CD14-positive monocyte (primary cell): ENCODE measurements around the gene ATP5F1B. TPM values are rescaled to one million over a fixed set of nuclear protein-coding genes. Genes with fewer than 3 reads are reported as not detected.

ENCODE experiments used
- DNase-seq, 3 donors: peaks; one replicate each; pipeline ENCODE4 v3.0.0-alpha.2; 2011 to 2022
- H2AFZ ChIP-seq: 2 replicates; pipeline ENCODE4 v1.6.0; 2012; ENCODE audit warnings: mild to moderate bottlenecking, low read depth, low read length, inconsistent platforms; ENCODE audit not compliant: insufficient read depth, poor library complexity, severe bottlenecking
- H3K27ac ChIP-seq, 2 donors: 1 replicate in 1 of 2; 2 replicates in 1 of 2; pipeline ENCODE4 v1.5.1; 2012 to 2013; ENCODE audit warnings: low read length in 2 of 2, control low read depth in 1 of 2, inconsistent platforms in 1 of 2, low read depth in 1 of 2, mild to moderate bottlenecking in 1 of 2
- H3K27me3 ChIP-seq, 2 donors: one replicate each; pipeline versions ENCODE4 v1.6.0 to v1.6.1; 2011 to 2013; ENCODE audit warnings: low read length in 2 of 2; ENCODE audit not compliant: control insufficient read depth in 2 of 2, insufficient read depth in 2 of 2
- H3K36me3 ChIP-seq, 2 donors: replicated peaks in 1 of 2; 1 replicate in 1 of 2; 2 replicates in 1 of 2; pipeline versions ENCODE4 v1.5.1 to v1.6.1; 2012 to 2013; ENCODE audit warnings: low read length in 2 of 2, control low read depth in 1 of 2, inconsistent platforms in 1 of 2, mild to moderate bottlenecking in 1 of 2; ENCODE audit not compliant: insufficient read depth in 2 of 2, control insufficient read depth in 1 of 2
- H3K4me1 ChIP-seq, 2 donors: 1 replicate in 1 of 2; 2 replicates in 1 of 2; pipeline versions ENCODE4 v1.5.1 to v1.6.1; 2012 to 2013; ENCODE audit warnings: low read length in 2 of 2, control low read depth in 1 of 2, inconsistent platforms in 1 of 2, mild to moderate bottlenecking in 1 of 2, moderate library complexity in 1 of 2; ENCODE audit not compliant: insufficient read depth in 2 of 2, control insufficient read depth in 1 of 2
- H3K4me2 ChIP-seq: replicated peaks from 2 replicates; pipeline ENCODE3; 2012; ENCODE audit warnings: low read length, moderate library complexity, mild to moderate bottlenecking; ENCODE audit not compliant: poor library complexity, severe bottlenecking; ENCODE audit errors: extremely low read depth
- H3K4me3 ChIP-seq, 3 experiments: fragments of 200-600 bp in 1 of 3; sonication (generic) in 1 of 3; replicated peaks in 1 of 3; 1 replicate in 2 of 3; 2 replicates in 1 of 3; pipeline ENCODE4 v1.5.1; 2011 to 2013; ENCODE audit warnings: low read length in 3 of 3, mild to moderate bottlenecking in 3 of 3, control low read depth in 2 of 3, low read depth in 2 of 3, inconsistent platforms in 1 of 3, moderate library complexity in 1 of 3
- H3K79me2 ChIP-seq: 2 replicates; pipeline ENCODE4 v1.6.0; 2012; ENCODE audit warnings: mild to moderate bottlenecking, control low read depth, inconsistent platforms, low read length, moderate library complexity; ENCODE audit not compliant: insufficient read depth
- H3K9ac ChIP-seq: 2 replicates; pipeline ENCODE4 v1.6.0; 2017; ENCODE audit warnings: low read length, mild to moderate bottlenecking; ENCODE audit not compliant: insufficient read depth, poor library complexity, severe bottlenecking
- H3K9me3 ChIP-seq, 2 donors: replicated peaks in 1 of 2; 1 replicate in 1 of 2; 2 replicates in 1 of 2; pipeline versions ENCODE4 v1.5.1 to v1.6.1; 2012 to 2013; ENCODE audit warnings: low read length in 2 of 2, control low read depth in 1 of 2; ENCODE audit not compliant: control insufficient read depth in 1 of 2, insufficient read depth in 1 of 2
- H4K20me1 ChIP-seq: 2 replicates; pipeline ENCODE4 v1.6.0; 2012; ENCODE audit warnings: mild to moderate bottlenecking, low read length, control low read depth, moderate library complexity; ENCODE audit not compliant: insufficient read depth
- H3K27ac Mint-ChIP-seq, 7 donors: one replicate each; pipeline ENCODE4 v1.8.0; 2020; ENCODE audit warnings: mild to moderate bottlenecking in 7 of 7, mixed read lengths in 7 of 7, moderate library complexity in 6 of 7, inconsistent platforms in 2 of 7
- H3K27me3 Mint-ChIP-seq, 3 donors: one replicate each; pipeline ENCODE4 v1.8.0; 2021 to 2022; ENCODE audit warnings: low read depth in 3 of 3, mild to moderate bottlenecking in 3 of 3, mixed read lengths in 3 of 3, moderate library complexity in 3 of 3, inconsistent platforms in 1 of 3
- H3K36me3 Mint-ChIP-seq, 2 donors: one replicate each; pipeline ENCODE4 v1.8.0; 2020; ENCODE audit warnings: mixed read lengths in 2 of 2, inconsistent platforms in 1 of 2, mild to moderate bottlenecking in 1 of 2
- H3K4me1 Mint-ChIP-seq: one replicate; pipeline ENCODE4 v1.8.0; 2020; ENCODE audit warnings: mild to moderate bottlenecking, mixed read lengths
- H3K4me3 Mint-ChIP-seq, 2 donors: one replicate each; pipeline ENCODE4 v1.8.0; 2020; ENCODE audit warnings: mild to moderate bottlenecking in 2 of 2, mixed read lengths in 2 of 2, moderate library complexity in 1 of 2
- H3K9me3 Mint-ChIP-seq, 7 donors: one replicate each; pipeline ENCODE4 v1.8.0; 2020 to 2022; ENCODE audit warnings: mixed read lengths in 7 of 7, mild to moderate bottlenecking in 6 of 7, moderate library complexity in 6 of 7, inconsistent platforms in 2 of 7
- CTCF ChIP-seq: fragments of 200-600 bp; IDR thresholded peaks from one replicate; pipeline ENCODE4 v1.8.0; 2022; ENCODE audit warnings: antibody characterized with exemption, mild to moderate bottlenecking
- WGBS: methylation state at CpG from one replicate; pipeline ENCODE4 v1.1.5; 2013; ENCODE audit warnings: missing lambda C conversion rate; ENCODE audit not compliant: insufficient coverage; 5-methylcytosine and 5-hydroxymethylcytosine counted together
- intact Hi-C, 2 donors: fragments of 100-400 bp; cut with micrococcal nuclease; formaldehyde crosslinking; loops; one replicate each; pipeline versions ENCODE4 v1.15.0 to v1.15.1; 2023
- polyA plus RNA-seq, 3 donors: library from polyadenylated mRNA; depleted of rRNA in 1 of 3; unstranded in 2 of 3; stranded (reverse) in 1 of 3; fragments of 300-500 nt in 2 of 3; fragments of >200 nt in 1 of 3; fragmentation: Illumina TruSeq in 2 of 3; gene quantifications; 1 replicate in 2 of 3; 2 replicates in 1 of 3; pipeline ENCODE4 v1.2.3, GENCODE V29; 2012 to 2021

The ATP5F1B gene
- polyA plus RNA-seq, 3 donors: 554 to 1,093 (median 1,038) TPM

- intact Hi-C loops: no loop called here
- Histone ChIP-seq H4K20me1 (peaks cover 66% of the 10 kb centered on the region), H3K9ac (peak overlapping the region; percentile 68), H3K4me1 (peaks cover 58 to 71% of the 10 kb centered on the region in 2 donors), H3K36me3 (peaks cover 34 to 37% of the 10 kb centered on the region in 2 donors), H2AFZ (peak overlapping the region; percentile 78), H3K27ac (peak overlapping the region; percentile 77 to 92), H3K9me3 (no peaks in the 10 kb centered on the region), H3K79me2 (peaks cover 80% of the 10 kb centered on the region), H3K27me3 (no peaks in the 10 kb centered on the region), H3K4me2 (peak overlapping the region; percentile 99), H3K4me3 (peak overlapping the region; percentile 68 to 94 (median 80))
- Mint-ChIP-seq H3K9me3 (no peaks in the 10 kb centered on the region), H3K27me3 (no peaks in the 10 kb centered on the region), H3K27ac (peak overlapping the region; percentile 98 to 99 (median 99)), H3K4me1 (peaks cover 67% of the 10 kb centered on the region), H3K36me3 (peaks cover 31 to 41% of the 10 kb centered on the region in 2 donors), H3K4me3 (peak overlapping the region; percentile 95 to 99)
- no peak for TF ChIP-seq CTCF
- 0% methylated on average over 19 of the region's 20 CpGs for WGBS
- peak; percentile 78 to 85 (median 85) for DNase-seq
Observed at GRCh38 chr12:56635806-56636674, 9.7 kb downstream of the ATP5F1B start.

- Histone ChIP-seq H3K27me3 (no peaks in the 10 kb centered on the region), H3K4me2 (peak overlapping the region; percentile 99), H4K20me1 (peaks cover 63% of the 10 kb centered on the region), H3K4me3 (peak overlapping the region; percentile 68 to 94 (median 80)), H3K9me3 (no peaks in the 10 kb centered on the region), H3K27ac (peak overlapping the region; percentile 77 to 92), H3K4me1 (peaks cover 66 to 81% of the 10 kb centered on the region in 2 donors), H3K36me3 (peaks cover 26 to 30% of the 10 kb centered on the region in 2 donors), H3K9ac (peak overlapping the region; percentile 68), H3K79me2 (peaks cover 81% of the 10 kb centered on the region), H2AFZ (peak overlapping the region; percentile 78)
- intact Hi-C loops: no loop called here
- peak; percentile 20 for TF ChIP-seq CTCF
- Mint-ChIP-seq H3K27ac (peak overlapping the region; percentile 98 to 99 (median 99)), H3K9me3 (no peaks in the 10 kb centered on the region), H3K4me3 (peak overlapping the region; percentile 95 to 99), H3K27me3 (no peaks in the 10 kb centered on the region), H3K4me1 (peaks cover 76% of the 10 kb centered on the region), H3K36me3 (peaks cover 25 to 34% of the 10 kb centered on the region in 2 donors)
- DNase-seq: peak in 2 of 3 donors; percentile 43 to 44
- under 1% methylated on average over 27 of the region's 47 CpGs for WGBS
Observed at GRCh38 chr12:56634837-56635791, 10.7 kb downstream of the ATP5F1B start.
